ENCODE measurements around the gene FNDC11.
"Not testable (repeated sequence)": the region's sequence is repeated elsewhere in the genome, so short reads cannot be mapped to it uniquely, and the experiment has no call there.

The FNDC11 gene

GRCh38 chr20:63553933-63554290 lies at the start of gene FNDC11:
FNDC11 (plus strand) TSS chr20:63554159; CDS start chr20:63555664, 1,505 bp downstream.
- FAIRE-seq: no peak

- FAIRE-seq: no peak
Observed at GRCh38 chr20:63504642-63505041, 49.3 kb upstream of the FNDC11 start.

- FAIRE-seq: no peak
Observed at GRCh38 chr20:63505281-63505680, 48.7 kb upstream of the FNDC11 start.

GRCh38 chr20:63505723-63506122 lies 48.2 kb upstream of the FNDC11 start:
- FAIRE-seq: no peak

GRCh38 chr20:63507083-63507743 lies 46.7 kb upstream of the FNDC11 start:
- FAIRE-seq: no peak

- no peak for FAIRE-seq
Observed at GRCh38 chr20:63508072-63508768, 45.7 kb upstream of the FNDC11 start.

GRCh38 chr20:63509088-63509564 lies 44.8 kb upstream of the FNDC11 start:
- no peak for FAIRE-seq

GRCh38 chr20:63513207-63513606 lies 40.8 kb upstream of the FNDC11 start:
- no peak for FAIRE-seq

GRCh38 chr20:63514520-63514919 lies 39.4 kb upstream of the FNDC11 start:
- not testable (repeated sequence) for FAIRE-seq

GRCh38 chr20:63517376-63518309 lies 36.3 kb upstream of the FNDC11 start:
- no peak for FAIRE-seq

GRCh38 chr20:63518351-63518861 lies 35.6 kb upstream of the FNDC11 start:
- no peak for FAIRE-seq

GRCh38 chr20:63518946-63519667 lies 34.9 kb upstream of the FNDC11 start:
- no peak for FAIRE-seq

GRCh38 chr20:63519668-63520503 lies 34.1 kb upstream of the FNDC11 start:
- FAIRE-seq: no peak

- no peak for FAIRE-seq
Observed at GRCh38 chr20:63520504-63520933, 33.4 kb upstream of the FNDC11 start, which contains the start of gene PPDPF. PPDPF (plus strand) TSS chr20:63520765; CDS start chr20:63521309, 544 bp downstream.

- no peak for FAIRE-seq
Observed at GRCh38 chr20:63520934-63521601, 32.9 kb upstream of the FNDC11 start.

- no peak for FAIRE-seq
Observed at GRCh38 chr20:63521602-63522001, 32.4 kb upstream of the FNDC11 start.

- FAIRE-seq: no peak
Observed at GRCh38 chr20:63522091-63522868, 31.7 kb upstream of the FNDC11 start.

GRCh38 chr20:63522981-63523611 lies 30.9 kb upstream of the FNDC11 start:
- no peak for FAIRE-seq

GRCh38 chr20:63525185-63525584 lies 28.8 kb upstream of the FNDC11 start:
- no peak for FAIRE-seq

All from colon (tissue), 2 donors.